Gastroesophageal sphincter (tissue), 3 donors: Measurements from ENCODE around the gene MAFG.

ENCODE experiments used
- CTCF ChIP-seq, 4 experiments: fragments of 200-600 bp in 2 of 4; fragments of 450-650 bp in 2 of 4; sonication (generic) in 1 of 4; IDR thresholded peaks; one replicate each; pipeline ENCODE4 v1.5.1; 2017 to 2019; ENCODE audit warnings: antibody characterized with exemption in 4 of 4, mild to moderate bottlenecking in 2 of 4, moderate library complexity in 2 of 4
- POLR2AphosphoS5 ChIP-seq: sonication (generic); formaldehyde crosslinking; IDR thresholded peaks from one replicate; pipeline ENCODE4 v1.6.1; 2017; ENCODE audit warnings: antibody characterized with exemption

- TF ChIP-seq CTCF (IDR thresholded peaks at IDR 0.05) (no peak), POLR2AphosphoS5 (no peak)
Observed at GRCh38 chr17:81902023-81902652, 25.4 kb downstream of the MAFG start, which contains the start of gene NPB.
